ENCODE results near the gene THSD4.
A peak's percentile ranks its signal among the peaks of the same experiment; 100 is the strongest.

Gene THSD4

DNA sequence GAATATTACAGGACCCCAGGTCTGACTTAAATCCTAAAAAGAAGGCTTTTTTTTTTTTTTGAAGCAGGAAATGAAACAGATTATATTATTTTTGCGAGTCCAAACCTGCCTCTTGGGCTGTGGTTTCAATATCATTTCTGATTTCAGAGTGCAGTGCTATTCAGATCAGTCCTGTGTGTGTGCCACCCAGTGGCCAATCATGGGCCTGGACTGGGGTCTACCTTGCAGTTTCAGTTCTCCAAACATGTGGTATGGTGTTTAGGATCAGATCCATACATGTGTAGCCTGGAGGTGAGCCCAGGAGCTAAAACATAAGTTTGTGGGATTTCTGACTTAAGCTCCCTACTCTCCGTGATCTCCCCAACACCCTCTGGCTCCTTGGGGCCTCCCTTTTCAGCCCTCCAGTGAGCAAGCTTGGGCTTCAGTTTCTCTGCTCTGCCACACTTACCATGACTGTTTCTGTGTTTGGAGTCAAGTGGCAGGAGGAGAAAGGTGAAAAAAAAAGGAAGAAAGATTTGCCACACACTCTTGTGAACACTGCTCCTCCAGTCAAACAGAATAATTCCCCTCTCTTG, 12.1 kb upstream of the THSD4 start:
- Histone ChIP-seq H3K4me3 (ENCODE audit: low read length) (no peak overlapping the region), H4K20me1 (ENCODE audit: insufficient read depth, low read length) (no peaks in the 10 kb centered on the region), H3K27me3 (replicated peaks; ENCODE audit: insufficient read depth, low read length) (no peaks in the 10 kb centered on the region), H2AFZ (ENCODE audit: low read length) (peak overlapping the region; percentile 54), H3K9me3 (replicated peaks; ENCODE audit: insufficient read depth, low read length) (no peaks in the 10 kb centered on the region), H3K79me2 (ENCODE audit: low read length) (no peaks in the 10 kb centered on the region), H3F3A (ENCODE audit: insufficient read depth, low read length) (no peaks in the 10 kb centered on the region), H3K36me3 (replicated peaks; ENCODE audit: insufficient read depth, low read length) (no peaks in the 10 kb centered on the region), H3K4me2 (ENCODE audit: low read depth, low read length) (peak overlapping the region; percentile 37; the same call in 1 of the 2 replicates), H3K4me1 (ENCODE audit: low read length) (peaks cover 17% of the 10 kb centered on the region), H3K27ac (ENCODE audit: low read length) (peak overlapping the region; percentile 27; the same call in 1 of the 2 replicates), H3K9me2 (replicated peaks; ENCODE audit: insufficient read depth, low read length) (no peaks in the 10 kb centered on the region), H3K9ac (ENCODE audit: low read length) (no peak overlapping the region)
- DNase-seq = peak; percentile 82
- TF ChIP-seq, protein P1, sequence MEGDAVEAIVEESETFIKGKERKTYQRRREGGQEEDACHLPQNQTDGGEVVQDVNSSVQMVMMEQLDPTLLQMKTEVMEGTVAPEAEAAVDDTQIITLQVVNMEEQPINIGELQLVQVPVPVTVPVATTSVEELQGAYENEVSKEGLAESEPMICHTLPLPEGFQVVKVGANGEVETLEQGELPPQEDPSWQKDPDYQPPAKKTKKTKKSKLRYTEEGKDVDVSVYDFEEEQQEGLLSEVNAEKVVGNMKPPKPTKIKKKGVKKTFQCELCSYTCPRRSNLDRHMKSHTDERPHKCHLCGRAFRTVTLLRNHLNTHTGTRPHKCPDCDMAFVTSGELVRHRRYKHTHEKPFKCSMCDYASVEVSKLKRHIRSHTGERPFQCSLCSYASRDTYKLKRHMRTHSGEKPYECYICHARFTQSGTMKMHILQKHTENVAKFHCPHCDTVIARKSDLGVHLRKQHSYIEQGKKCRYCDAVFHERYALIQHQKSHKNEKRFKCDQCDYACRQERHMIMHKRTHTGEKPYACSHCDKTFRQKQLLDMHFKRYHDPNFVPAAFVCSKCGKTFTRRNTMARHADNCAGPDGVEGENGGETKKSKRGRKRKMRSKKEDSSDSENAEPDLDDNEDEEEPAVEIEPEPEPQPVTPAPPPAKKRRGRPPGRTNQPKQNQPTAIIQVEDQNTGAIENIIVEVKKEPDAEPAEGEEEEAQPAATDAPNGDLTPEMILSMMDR (IDR thresholded peaks at IDR 0.05; ENCODE audit: low read length) = peak; percentile 69
- TF ChIP-seq EZH2 (optimal IDR thresholded peaks at IDR 0.05; ENCODE audit: low read depth, low read length) = no peak

GRCh38 chr15:71104636-71105035, 10.6 kb upstream of the THSD4 start:
- Histone ChIP-seq H3K79me2 (ENCODE audit: low read length) (no peaks in the 10 kb centered on the region), H3K4me2 (ENCODE audit: low read depth, low read length) (no peak overlapping the region), H3K9ac (ENCODE audit: low read length) (no peak overlapping the region), H3K27ac (ENCODE audit: low read length) (no peak overlapping the region), H4K20me1 (ENCODE audit: insufficient read depth, low read length) (no peaks in the 10 kb centered on the region), H3K4me3 (ENCODE audit: low read length) (no peak overlapping the region), H3K27me3 (replicated peaks; ENCODE audit: insufficient read depth, low read length) (no peaks in the 10 kb centered on the region), H3K4me1 (ENCODE audit: low read length) (peaks cover 17% of the 10 kb centered on the region), H2AFZ (ENCODE audit: low read length) (no peak overlapping the region), H3K9me3 (replicated peaks; ENCODE audit: insufficient read depth, low read length) (no peaks in the 10 kb centered on the region), H3K9me2 (replicated peaks; ENCODE audit: insufficient read depth, low read length) (no peaks in the 10 kb centered on the region), H3K36me3 (replicated peaks; ENCODE audit: insufficient read depth, low read length) (no peaks in the 10 kb centered on the region), H3F3A (ENCODE audit: insufficient read depth, low read length) (no peaks in the 10 kb centered on the region)
- TF ChIP-seq EZH2 (optimal IDR thresholded peaks at IDR 0.05; ENCODE audit: low read depth, low read length) (no peak), EZH2phosphoT487 (IDR thresholded peaks at IDR 0.05; ENCODE audit: low read length) (no peak)
- TF ChIP-seq, protein P1 (IDR thresholded peaks at IDR 0.05; ENCODE audit: low read length) = no peak
- no peak for DNase-seq

GRCh38 chr15:71105444-71105843, 9.8 kb upstream of the THSD4 start:
- Histone ChIP-seq H3K79me2 (ENCODE audit: low read length) (no peaks in the 10 kb centered on the region), H4K20me1 (ENCODE audit: insufficient read depth, low read length) (no peaks in the 10 kb centered on the region), H3K9me2 (replicated peaks; ENCODE audit: insufficient read depth, low read length) (no peaks in the 10 kb centered on the region), H3K9me3 (replicated peaks; ENCODE audit: insufficient read depth, low read length) (no peaks in the 10 kb centered on the region), H3K4me3 (ENCODE audit: low read length) (no peak overlapping the region), H3K36me3 (replicated peaks; ENCODE audit: insufficient read depth, low read length) (no peaks in the 10 kb centered on the region), H3K27me3 (replicated peaks; ENCODE audit: insufficient read depth, low read length) (no peaks in the 10 kb centered on the region), H3F3A (ENCODE audit: insufficient read depth, low read length) (no peaks in the 10 kb centered on the region), H3K27ac (ENCODE audit: low read length) (no peak overlapping the region), H3K4me2 (ENCODE audit: low read depth, low read length) (no peak overlapping the region), H3K4me1 (ENCODE audit: low read length) (peaks cover 17% of the 10 kb centered on the region), H3K9ac (ENCODE audit: low read length) (no peak overlapping the region), H2AFZ (ENCODE audit: low read length) (no peak overlapping the region)
- DNase-seq = no peak
- TF ChIP-seq, protein P1 (IDR thresholded peaks at IDR 0.05; ENCODE audit: low read length) = no peak
- TF ChIP-seq EZH2phosphoT487 (IDR thresholded peaks at IDR 0.05; ENCODE audit: low read length) (no peak), EZH2 (optimal IDR thresholded peaks at IDR 0.05; ENCODE audit: low read depth, low read length) (no peak)

Measured in MM.1S (cell line).